Measurements from ENCODE around the gene MUSTN1.

Gene MUSTN1

DNA sequence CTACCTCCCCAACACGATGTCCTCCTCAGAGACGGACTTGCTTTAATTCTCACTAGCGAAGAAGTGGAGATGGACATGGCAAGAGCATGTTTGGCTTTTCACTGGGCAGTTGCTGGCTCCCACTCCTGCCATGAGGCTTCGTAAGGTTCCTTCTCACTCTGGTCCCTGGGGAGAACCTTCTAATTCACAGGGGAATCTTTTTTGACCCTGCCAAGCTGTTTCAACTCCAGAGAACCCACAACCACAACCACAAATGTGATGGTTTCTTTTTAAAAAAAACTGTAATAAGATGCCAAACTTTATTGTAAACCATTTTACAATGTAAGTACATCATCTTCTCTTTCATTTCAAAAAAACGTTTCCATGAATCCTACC lies 1.6 kb upstream of the MUSTN1 start:
- in situ Hi-C loops (cut with MboI; ENCODE audit: low sequenced_read_pairs): no loop called here

DNA sequence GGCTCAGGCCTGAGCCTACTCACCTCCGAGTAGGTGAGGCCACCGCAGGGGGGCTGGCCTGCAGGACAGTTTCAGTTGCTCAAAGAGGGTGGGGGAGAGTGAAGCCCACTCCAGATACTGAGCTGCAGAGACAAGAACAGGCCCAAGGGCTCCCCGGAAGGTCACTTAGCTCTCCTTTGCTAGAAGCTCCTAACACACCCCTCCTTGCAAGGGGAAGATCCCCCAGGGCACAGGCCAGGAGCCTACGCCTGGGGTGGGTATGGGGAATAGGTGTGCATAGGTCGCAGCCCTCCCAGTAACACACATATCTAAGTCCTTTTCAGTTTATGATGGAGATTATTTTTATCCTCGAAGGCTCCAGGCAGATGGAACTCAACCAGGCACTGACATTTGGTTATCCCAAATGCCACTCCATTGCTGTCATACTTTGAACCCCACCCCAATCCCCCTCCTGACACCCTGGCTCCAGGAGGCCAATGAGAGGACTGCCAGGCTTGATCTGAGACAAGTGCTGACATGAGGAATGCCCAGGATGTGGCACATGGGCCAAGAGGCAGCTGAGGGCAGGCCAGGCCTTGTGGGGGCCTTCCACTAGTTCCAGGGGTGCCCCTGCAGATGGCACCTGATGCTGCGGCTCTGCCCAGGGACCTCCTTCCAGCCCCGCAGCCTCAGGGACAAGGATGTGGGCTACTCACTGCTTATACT lies 1.1 kb upstream of the MUSTN1 start:
- in situ Hi-C loops (cut with MboI; ENCODE audit: low sequenced_read_pairs): no loop called here

DNA sequence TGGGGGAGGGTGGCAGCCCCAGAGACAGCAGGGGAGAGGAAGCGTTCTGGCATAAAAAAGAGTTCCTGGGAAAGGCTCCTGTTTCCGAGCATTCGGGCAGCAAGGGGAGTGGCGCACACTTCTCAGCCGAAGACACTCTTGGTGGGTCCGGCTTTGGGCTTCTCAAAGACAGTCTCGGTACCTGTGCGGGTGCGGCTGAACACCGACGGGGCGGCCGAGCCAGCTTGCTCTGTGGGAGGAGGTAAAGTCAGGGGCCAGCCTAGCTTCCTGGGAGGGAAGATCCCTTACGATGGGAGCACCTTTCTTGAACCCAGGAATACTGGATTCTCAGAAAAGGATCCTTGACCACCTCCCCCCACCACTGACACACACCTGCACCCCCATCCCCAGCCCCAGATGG lies 1.6 kb downstream of the MUSTN1 start:
- in situ Hi-C loops (cut with MboI; ENCODE audit: low sequenced_read_pairs): no loop called here

DNA sequence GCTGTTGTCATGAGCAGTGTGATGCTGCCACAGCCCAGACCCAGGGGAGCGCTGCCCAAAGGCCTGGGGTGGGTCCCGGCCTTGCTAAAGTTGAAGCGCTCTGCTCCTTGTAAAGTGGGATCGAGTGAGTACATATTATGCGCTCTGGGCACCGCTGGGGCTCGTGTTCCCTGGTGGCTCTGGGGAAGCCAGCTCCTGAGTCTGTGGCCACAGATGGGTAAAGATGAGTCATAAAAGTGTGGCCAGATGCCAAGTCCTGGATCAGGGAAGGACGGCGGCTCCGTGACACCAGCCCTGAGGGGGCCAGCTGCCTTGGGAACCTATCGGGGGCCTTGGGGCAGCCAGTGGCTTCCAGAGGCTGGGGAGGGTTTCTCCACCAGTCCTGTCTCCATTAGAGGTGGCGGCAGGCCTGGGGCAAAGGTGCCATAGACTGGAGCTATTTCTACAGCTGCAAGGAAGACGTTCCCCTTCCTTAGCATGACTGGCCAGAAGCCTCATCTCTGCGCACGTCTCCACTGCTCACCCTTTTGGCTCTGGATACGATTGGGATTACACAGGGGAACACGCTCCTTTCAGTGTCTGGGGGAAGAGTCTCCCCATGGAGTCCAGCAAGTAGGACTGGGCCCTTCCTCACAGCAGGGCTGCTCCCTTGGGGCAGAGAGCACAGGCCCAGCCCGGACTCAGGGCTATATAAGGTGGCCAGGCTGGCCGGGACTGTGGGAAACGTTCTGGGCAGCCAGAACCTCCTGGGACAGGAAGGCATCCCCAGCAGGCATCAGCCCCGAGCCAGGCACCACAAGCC lies 3.1 kb downstream of the MUSTN1 start:
- in situ Hi-C loops (cut with MboI; ENCODE audit: low sequenced_read_pairs): no loop called here

DNA sequence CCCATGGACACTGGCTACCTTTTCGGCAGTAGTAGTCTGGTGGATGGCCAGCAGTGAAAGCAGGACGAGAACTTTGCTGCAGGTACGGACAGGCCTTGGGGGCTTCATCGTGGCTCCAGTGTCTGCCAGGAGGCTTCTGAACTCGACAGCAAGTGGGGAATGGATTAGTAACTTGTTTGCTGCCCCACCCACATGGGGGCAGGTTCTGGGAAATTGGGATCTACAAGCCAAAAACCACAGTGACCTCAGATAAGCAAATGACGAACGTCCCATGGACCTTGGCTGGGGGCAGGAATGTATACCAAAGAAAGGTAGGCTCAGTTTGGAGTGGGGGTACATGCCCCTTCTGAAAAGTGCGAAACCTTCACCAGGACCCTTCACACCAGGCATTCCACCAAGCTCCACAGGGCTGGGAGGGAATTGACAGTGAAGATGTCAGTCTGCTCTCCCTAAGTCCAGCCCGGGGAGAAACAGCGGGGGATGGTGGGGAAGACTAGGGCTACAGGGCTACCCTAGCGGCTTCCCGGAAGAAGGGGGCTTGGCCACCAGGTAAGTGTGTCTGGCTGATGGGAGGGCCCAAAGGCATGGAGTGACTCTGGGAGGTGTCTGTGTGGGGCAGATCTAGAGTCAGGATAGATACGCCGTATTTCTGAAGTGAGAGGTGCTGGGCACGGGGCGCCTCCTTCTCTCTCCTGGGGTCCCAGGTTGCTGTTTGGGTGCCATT lies 4.1 kb downstream of the MUSTN1 start, which contains the start of gene ITIH4:
TSS of gene ITIH4 (minus strand) at position 138 of the 724 bp plus-strand sequence. CDS start at position 108, 30 bp downstream.
- in situ Hi-C loops (cut with MboI; ENCODE audit: low sequenced_read_pairs): no loop called here

DNA sequence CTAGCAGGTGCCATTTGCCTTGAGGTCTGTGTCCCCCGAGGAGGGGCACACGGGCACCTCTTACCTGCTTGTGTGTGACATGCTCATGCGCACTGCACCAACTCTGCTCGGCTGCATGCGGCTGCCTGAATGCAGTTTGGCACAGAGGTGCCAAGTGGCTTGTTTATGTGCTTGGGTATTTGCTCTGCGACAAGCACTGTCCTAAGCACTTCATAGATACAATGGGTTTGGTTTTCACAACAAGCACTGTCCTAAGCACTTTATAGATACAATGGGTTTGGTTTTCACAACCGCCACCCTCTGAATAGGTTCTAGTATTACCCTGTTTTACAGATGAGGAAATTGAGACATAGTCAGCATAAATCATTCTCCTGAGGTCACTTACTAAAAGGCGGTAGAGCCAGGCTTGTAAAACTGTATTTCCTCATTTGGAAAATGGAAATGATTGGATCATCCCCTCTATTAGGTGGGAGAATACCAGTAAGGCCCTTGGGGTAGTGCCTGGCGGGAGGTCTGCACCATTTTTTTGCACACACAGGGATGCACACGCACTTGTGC lies 4.8 kb downstream of the MUSTN1 start:
- in situ Hi-C loops (cut with MboI; ENCODE audit: low sequenced_read_pairs): no loop called here

DNA sequence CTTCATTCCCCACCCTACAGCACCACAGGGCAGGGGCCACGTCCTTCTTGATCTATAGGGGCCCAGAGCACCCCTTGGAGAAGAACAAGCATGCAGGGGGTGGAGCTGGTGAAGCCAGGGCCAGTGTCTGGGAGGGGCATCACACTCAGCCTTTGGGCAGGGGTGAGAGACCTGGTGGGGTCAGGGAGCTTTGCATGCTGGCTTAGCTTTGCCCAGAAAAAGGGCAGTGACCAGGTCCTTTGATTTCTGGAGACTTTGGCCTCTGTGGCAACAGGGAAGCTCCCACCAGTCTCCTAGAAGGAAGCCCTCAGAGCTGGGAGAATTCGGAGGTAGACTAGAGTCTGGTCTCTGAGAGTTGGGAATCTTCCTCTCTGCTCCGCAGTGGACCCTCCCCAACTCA lies 5.3 kb downstream of the MUSTN1 start:
- in situ Hi-C loops (cut with MboI; ENCODE audit: low sequenced_read_pairs): no loop called here

DNA sequence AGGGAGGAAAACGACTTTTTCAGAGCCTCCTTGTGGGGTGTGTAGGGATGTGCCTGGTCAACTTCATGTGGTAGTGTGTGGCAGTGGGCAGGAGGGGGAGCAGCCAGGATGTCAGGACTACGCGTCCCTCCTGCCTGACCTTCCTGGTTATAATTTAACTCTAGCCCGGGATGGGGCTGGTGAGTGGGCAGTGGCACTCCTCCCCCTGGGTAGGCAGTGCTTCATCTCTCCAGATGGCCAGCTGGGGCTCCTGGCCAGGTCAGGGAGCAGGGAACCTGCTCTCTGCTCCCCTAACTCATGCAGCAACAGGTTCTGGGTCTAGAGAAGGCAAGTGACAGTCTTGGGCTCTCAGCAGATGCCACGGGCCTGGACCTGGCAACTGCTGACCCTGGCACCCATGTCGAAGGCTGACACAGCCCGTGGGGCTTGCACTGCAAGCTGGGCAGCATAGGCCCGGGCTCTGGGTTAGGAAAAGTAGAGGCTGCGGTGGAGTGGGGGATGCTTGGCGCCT lies 6.9 kb downstream of the MUSTN1 start:
- in situ Hi-C loops (cut with MboI; ENCODE audit: low sequenced_read_pairs): no loop called here

DNA sequence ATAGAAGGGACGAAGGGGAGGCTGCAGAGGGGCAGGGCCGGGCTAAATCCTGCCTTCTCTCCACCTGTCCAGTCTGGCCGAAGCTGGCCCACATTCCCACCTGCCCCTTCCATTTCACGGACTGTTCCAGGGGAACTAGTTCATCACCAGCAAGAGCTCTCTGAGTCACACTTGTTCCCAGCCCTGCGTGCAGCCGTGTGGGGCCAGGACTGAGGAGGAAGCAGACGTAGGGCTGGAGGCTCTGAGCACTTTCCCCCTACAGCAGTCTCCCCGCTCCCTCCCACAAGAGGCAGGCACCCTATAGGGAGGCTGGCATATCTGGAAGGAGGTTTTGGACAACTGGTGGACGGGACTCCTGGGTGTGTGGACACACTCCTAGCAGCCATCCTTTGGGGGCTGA lies 7.4 kb downstream of the MUSTN1 start:
- in situ Hi-C loops (cut with MboI; ENCODE audit: low sequenced_read_pairs): no loop called here

DNA sequence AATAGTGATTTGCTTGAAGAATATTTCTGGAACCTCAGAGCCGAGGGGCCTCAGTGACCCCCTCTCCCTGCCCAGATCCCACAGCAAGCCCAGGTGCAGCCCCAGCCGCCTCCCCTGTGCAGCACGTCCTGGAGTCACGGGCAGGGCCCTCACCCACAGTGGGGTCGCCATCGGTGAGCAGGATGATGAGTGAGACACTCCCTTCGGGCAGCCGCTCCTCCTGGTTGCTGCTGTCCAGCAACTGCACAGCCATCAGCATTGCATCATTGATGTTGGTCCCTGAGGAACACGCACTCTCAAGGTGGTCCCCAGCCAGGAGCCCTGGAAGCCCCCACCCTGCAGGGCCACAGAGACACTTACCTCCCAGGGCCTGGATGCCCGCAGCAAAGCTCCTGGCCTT lies 10.8 kb downstream of the MUSTN1 start:
- in situ Hi-C loops (cut with MboI; ENCODE audit: low sequenced_read_pairs): no loop called here

DNA sequence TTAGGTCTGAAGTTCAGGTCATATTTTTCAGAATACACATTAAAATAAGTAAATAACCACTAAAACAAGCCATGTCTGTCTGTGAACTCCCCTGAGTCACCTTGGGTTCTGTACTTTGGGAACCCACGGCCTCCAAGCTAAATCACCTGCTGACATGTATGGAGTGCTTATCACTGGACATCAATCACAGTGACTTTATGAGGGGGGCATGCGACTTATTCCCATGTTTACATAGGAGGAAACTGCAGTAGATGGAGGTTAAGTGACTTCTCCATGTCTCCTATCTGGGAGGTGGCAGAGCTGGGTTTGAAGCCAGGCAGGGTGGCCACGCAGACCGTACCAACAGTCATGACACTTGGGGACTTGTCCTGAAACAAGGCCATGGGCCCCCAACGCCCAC lies 12.5 kb downstream of the MUSTN1 start:
- in situ Hi-C loops (cut with MboI; ENCODE audit: low sequenced_read_pairs): no loop called here

DNA sequence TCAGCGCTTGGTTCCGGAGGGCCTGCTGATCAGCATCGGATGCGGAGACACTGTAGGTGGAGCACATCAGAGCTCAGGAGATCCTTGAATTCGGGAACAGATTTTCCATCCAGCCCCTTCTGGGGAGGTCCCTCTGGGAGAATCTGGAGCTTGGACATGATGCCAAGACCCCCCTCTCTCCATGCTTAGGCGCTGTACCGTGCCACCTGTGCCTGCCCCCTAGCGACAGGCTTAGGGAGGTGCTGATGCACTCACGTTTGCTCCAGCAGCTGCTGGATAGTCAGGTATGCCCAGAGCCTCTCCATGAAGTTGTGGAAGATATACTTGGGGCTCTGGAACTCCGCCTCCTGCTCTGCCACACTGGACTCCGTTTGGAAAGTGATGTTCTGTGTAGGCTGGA lies 14.1 kb downstream of the MUSTN1 start:
- in situ Hi-C loops (cut with MboI; ENCODE audit: low sequenced_read_pairs): no loop called here

DNA sequence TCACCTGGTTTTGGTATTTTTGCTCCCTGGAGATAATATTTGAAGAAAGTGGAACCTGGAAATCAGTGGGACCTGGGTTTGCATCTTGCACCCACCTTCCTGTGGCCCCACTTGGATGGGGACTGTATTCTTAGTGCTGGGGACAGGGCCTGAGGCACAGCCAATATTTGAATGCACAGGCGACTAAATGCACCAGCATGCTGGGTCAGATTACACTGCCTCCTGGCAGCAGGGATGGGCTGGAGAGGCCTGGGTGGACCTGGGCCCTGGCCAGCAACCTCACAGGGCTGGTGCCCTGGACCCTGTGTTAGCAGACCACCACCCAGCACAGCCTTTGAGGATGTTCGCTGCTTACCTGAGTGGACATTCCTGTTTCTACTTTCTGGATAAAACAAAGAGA lies 14.9 kb downstream of the MUSTN1 start:
- in situ Hi-C loops (cut with MboI; ENCODE audit: low sequenced_read_pairs): no loop called here

DNA sequence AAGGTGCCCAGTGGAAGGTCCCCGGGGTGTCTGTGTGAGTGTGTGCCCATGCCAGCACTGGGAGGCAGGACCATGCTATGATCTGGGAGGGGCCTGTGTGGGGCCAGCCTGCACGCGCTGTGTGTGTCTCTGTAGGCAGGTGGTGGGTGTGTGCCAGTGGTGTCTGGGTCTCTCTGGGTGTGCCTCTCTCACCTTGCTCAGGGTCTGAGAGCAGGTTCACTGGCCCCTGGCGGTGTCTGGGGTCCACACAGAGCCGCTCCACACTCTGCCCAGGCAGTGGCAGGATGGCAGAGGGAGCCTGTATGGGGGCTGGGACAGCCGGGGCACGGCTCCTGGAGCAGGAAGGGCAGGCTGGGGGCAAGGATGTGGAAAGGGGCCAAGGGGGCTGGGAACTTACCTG lies 17.0 kb downstream of the MUSTN1 start:
- in situ Hi-C loops (cut with MboI; ENCODE audit: low sequenced_read_pairs): no loop called here

DNA sequence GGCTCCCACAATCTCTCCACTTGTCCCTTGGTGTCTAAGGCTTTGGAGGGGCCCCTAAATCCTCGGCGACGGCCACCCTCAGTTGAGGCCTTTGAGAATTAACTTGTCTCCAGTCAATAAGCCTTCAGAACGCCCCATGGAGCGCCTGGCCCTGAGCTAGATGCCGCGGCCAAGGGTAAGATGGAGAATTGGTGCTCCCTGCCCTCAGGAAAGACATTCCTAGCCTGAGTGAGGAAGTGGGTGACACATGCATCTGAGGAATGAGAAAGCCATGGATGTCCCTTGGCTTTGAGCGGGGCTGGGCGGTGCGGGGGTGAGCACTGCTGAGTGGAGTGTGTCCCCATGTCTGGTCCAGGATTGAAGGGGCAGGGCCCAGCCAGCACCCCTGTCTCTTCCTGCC lies 17.6 kb downstream of the MUSTN1 start:
- in situ Hi-C loops (cut with MboI; ENCODE audit: low sequenced_read_pairs): no loop called here

DNA sequence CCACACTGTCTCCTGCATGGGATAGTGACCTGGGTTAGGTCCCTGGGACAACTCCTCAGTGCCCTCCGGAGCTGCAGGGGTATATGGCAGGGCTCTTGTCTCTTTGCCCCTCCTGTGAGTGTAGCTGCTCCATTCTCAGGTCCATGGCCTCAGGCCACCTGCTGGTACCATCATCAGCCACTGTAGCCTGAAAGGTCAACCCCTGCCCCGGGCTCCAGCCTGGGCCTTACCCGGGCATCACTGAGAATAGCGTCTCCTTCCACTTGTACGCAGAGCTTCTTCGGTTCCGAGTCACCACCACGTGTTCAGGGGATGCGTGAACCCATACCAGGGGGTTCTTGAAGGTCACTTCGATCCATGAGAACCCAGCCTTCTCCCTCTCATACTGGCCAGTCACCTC lies 18.2 kb downstream of the MUSTN1 start:
- in situ Hi-C loops (cut with MboI; ENCODE audit: low sequenced_read_pairs): no loop called here

DNA sequence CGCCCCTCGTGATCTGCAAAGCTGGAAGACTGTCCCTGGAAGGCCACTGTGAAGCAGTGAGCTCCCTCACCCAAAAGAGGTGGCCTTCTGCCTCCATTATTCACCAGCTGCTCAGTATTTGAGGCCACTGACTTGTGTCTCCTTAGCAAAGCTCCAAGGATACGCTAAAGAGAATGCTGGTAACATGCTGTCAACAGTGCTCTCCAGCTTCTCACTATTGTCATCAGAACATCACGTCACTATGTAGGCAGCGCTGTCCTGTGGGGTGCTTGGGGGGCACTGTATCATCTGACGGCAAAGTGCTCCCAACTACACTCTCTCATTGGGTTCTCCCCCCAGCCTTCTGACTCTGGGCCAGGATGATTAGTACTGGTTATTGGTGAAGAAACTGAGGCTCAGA lies 18.6 kb downstream of the MUSTN1 start:
- in situ Hi-C loops (cut with MboI; ENCODE audit: low sequenced_read_pairs): no loop called here

DNA sequence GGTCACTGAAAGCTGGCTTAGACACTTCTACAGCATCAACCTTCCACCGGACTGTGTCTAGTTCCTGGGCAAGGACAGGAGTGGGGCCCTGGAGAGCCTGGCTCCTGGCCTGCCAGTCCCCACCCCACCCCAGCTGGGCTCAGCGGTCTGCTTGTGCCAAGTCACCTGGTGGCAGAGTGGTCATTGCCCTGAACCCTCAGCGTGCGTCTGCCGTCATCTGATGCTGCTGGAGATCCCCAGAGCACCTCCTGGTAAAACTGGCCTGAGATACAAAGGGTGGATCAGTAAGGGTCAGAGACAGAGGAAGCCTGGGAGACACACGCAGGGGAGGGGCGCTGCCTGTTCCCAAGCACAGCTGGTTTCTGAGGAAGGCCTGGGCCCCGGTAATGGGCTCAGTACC lies 21.0 kb downstream of the MUSTN1 start:
- in situ Hi-C loops (cut with MboI; ENCODE audit: low sequenced_read_pairs): no loop called here

DNA sequence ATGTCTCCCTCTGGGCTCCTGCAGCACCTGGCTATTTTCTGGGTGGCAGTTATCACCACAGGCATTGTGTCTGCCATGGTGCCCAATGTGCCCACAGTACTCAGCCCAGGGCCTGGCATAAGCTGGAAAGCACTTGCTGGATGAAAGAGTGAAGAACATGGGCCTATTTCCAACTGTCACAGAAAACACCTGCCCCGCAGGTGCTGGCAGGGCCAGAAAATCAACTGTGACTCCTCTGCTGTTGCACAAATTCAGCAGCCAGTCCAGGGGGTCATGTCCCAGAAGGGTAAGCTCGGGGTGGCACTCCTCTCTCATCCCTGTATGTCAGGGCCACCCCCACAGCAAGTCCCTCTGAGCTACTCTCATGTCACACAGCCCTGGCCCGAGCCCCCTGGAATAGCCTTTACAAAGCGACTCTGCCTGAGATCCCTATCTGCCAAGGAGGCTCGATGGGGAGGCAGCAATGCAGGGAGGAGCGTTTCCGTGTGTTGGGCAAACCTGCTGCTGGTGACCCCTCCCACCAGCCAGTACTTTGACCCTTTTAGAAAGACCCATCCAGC lies 23.3 kb downstream of the MUSTN1 start:
- in situ Hi-C loops (cut with MboI; ENCODE audit: low sequenced_read_pairs): no loop called here

DNA sequence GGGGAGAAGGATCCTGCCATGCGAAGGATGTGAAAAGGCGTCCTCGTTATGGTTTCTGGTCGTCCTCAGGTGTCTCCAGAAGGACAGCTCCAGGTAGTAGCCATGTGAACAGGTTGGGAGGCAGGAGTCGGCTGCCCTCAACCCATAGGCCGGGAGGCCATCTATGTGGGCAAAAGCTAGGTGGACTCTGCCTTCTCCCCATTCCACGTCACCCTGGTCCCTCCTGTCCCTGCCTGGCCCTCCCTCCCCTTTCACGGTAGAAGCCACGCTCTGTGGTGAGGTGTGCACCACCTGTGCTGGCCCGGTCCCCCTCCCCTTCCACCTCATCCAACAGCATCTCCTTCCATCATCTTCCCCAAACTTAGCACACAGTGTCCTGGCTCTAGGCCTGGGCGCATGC lies 23.9 kb downstream of the MUSTN1 start:
- in situ Hi-C loops (cut with MboI; ENCODE audit: low sequenced_read_pairs): no loop called here
